K562 (cell line): Measurements from ENCODE around the gene PDCD7. TPM values are rescaled to one million over a fixed set of nuclear protein-coding genes. Genes with fewer than 3 reads are reported as not detected.

Source experiments
- ATAC-seq: fragments of 200-7000 bp; cut with Tn5 transposase; 3 replicates; pipeline ENCODE4 v1.9.1; 2020; ENCODE audit warnings: moderate library complexity
- BruUV-seq: library from RNA; stranded (reverse); fragments of 400-500 nt; replicated peaks from 2 replicates; lab custom pipeline; 2021; lab: Mats Ljungman, UMichigan
- CTCF ChIA-PET: fragments of 300-600 bp; formaldehyde crosslinking; extraction: SDS; loops from one replicate; lab custom pipeline; 2021; ENCODE audit warnings: low intra/inter-chr PET ratio; lab: Yijun Ruan, JAX
- POLR2A ChIA-PET: fragments of 300-600, 350-650 bp; sonication (Branson Sonifier 250); formaldehyde crosslinking; extraction: SDS; loops from one replicate; lab custom pipeline; 2021; ENCODE audit warnings: antibody characterized with exemption, inconsistent platforms; lab: Yijun Ruan, JAX
- DNase-seq, 4 experiments: peaks; one replicate each; pipeline versions ENCODE4 v3.0.0 to v3.0.0-alpha.2; 2011 to 2018; ENCODE audit warnings: low spot score in 3 of 4, mixed read lengths in 3 of 4; ENCODE audit errors: extremely low read depth in 1 of 4
- FAIRE-seq: peaks from 2 replicates; lab custom pipeline; 2011; peaks lifted over from hg19 to GRCh38; lab: Jason Lieb, UNC
- H2AFZ ChIP-seq: 2 replicates; pipeline ENCODE4 v1.6.0; 2011; ENCODE audit warnings: low read depth, low read length, control low read depth, inconsistent platforms
- H3K27ac ChIP-seq: fragments of 200-600 bp; 3 replicates; pipeline ENCODE4 v1.8.0; 2011; ENCODE audit warnings: low read depth, mild to moderate bottlenecking, control low read depth, inconsistent platforms, low read length, moderate library complexity, mixed read lengths; ENCODE audit errors: extremely low read depth
- H3K27me3 ChIP-seq, 2 experiments: fragments of 300-600 bp in 1 of 2; 2 replicates in 1 of 2; 3 replicates in 1 of 2; pipeline versions ENCODE4 v1.6.0 to v1.8.0; 2011; ENCODE audit warnings: inconsistent platforms in 2 of 2, low read length in 2 of 2, mild to moderate bottlenecking in 1 of 2, mixed read lengths in 1 of 2, moderate library complexity in 1 of 2; ENCODE audit not compliant: control insufficient read depth in 2 of 2, insufficient read depth in 2 of 2
- H3K36me3 ChIP-seq: fragments of 300-600 bp; 3 replicates; pipeline ENCODE4 v1.8.0; 2011; ENCODE audit warnings: mild to moderate bottlenecking, low read length, inconsistent platforms; ENCODE audit not compliant: control insufficient read depth, insufficient read depth
- H3K4me1 ChIP-seq, 2 experiments: fragments of 200-600 bp in 1 of 2; replicated peaks in 1 of 2; 2 replicates in 1 of 2; 3 replicates in 1 of 2; pipeline versions ENCODE4 v1.5.1 to v1.8.0; 2011; ENCODE audit warnings: inconsistent platforms in 2 of 2, low read length in 2 of 2, mild to moderate bottlenecking in 1 of 2, mixed read lengths in 1 of 2, moderate library complexity in 1 of 2; ENCODE audit not compliant: control insufficient read depth in 2 of 2, insufficient read depth in 2 of 2
- H3K4me2 ChIP-seq: 2 replicates; pipeline ENCODE4 v1.6.1; 2011; ENCODE audit warnings: low read length, control low read depth, inconsistent platforms, mixed read lengths; ENCODE audit not compliant: insufficient read depth
- H3K4me3 ChIP-seq: fragments of 200-600 bp; sonication (generic), shearing (Covaris generic); 2 replicates; pipeline ENCODE4 v1.5.1; 2016; ENCODE audit warnings: control low read depth, inconsistent platforms
- H3K79me2 ChIP-seq: fragments of 200-600 bp; 3 replicates; pipeline ENCODE4 v1.8.0; 2011; ENCODE audit warnings: low read length, inconsistent platforms; ENCODE audit not compliant: control insufficient read depth, insufficient read depth
- H3K9ac ChIP-seq, 2 experiments: 2 replicates each; pipeline versions ENCODE4 v1.6.0 to v1.6.1; 2011; ENCODE audit warnings: low read depth in 2 of 2, low read length in 2 of 2, control low read depth in 1 of 2, inconsistent platforms in 1 of 2, mild to moderate bottlenecking in 1 of 2, mixed read lengths in 1 of 2; ENCODE audit not compliant: insufficient read depth in 1 of 2
- H3K9me1 ChIP-seq: one replicate; pipeline ENCODE4 v1.6.0; 2011; ENCODE audit warnings: inconsistent platforms, mild to moderate bottlenecking, low read length, moderate library complexity; ENCODE audit not compliant: control insufficient read depth, insufficient read depth
- H3K9me3 ChIP-seq: replicated peaks from 2 replicates; pipeline ENCODE4 v1.5.1; 2011; ENCODE audit warnings: low read depth, low read length, inconsistent platforms; ENCODE audit not compliant: control insufficient read depth, insufficient read depth
- H4K20me1 ChIP-seq: replicated peaks from 2 replicates; pipeline ENCODE4 v1.6.1; 2011; ENCODE audit warnings: low read length, inconsistent platforms, mixed read lengths; ENCODE audit not compliant: control insufficient read depth, insufficient read depth
- ETS1 ChIP-seq: conservative IDR thresholded peaks from 2 replicates; pipeline ENCODE4 v1.6.1; 2011; ENCODE audit warnings: low read depth, mild to moderate bottlenecking, low read length; ENCODE audit not compliant: control insufficient read depth
- FOXP1 ChIP-seq: sonication (generic); formaldehyde crosslinking; IDR thresholded peaks from 2 replicates; pipeline ENCODE4 v1.8.0; 2022; ENCODE audit warnings: mild to moderate bottlenecking, missing genetic modification reagents
- WGBS: fragments of 100-300 bp; shearing (Covaris generic); methylation state at CpG from one replicate; pipeline ENCODE4 v1.1.6; 2016; ENCODE audit warnings: low coverage, mixed read lengths; ENCODE audit not compliant: insufficient coverage; ENCODE audit errors: missing lambda C conversion rate; 5-methylcytosine and 5-hydroxymethylcytosine counted together
- in situ Hi-C: fragments of 300-500 bp; cut with MboI; formaldehyde crosslinking; loops from 4 replicates; pipeline ENCODE4 v1.15.0; 2018; ENCODE audit warnings: inconsistent platforms, mixed read lengths
- intact Hi-C: fragments of 100-400 bp; cut with micrococcal nuclease; formaldehyde crosslinking; loops from 2 replicates; pipeline ENCODE4 v1.14.2; 2022
- polyA plus RNA-seq, 8 experiments: library from polyadenylated mRNA; depleted of rRNA in 4 of 8; stranded (reverse) in 5 of 8; unstranded in 3 of 8; fragments of >200 nt; fragmentation: Nextera tagmentation in 2 of 8; fragmentation: Illumina TruSeq in 1 of 8; extraction: Ambion mirVana in 2 of 8; extraction: Trizol in 1 of 8; gene quantifications; 2 replicates each; pipeline versions ENCODE4 v1.2.1 to v1.2.3, GENCODE V29; 2011 to 2014; ENCODE audit warnings: inconsistent platforms in 1 of 8, missing spikeins in 1 of 8
- total RNA-seq, 7 experiments: library from RNA; depleted of rRNA in 6 of 7; stranded (reverse); fragments of >200 nt in 6 of 7; fragmentation: Illumina TruSeq in 2 of 7; extraction: Trizol in 2 of 7; gene quantifications; 2 replicates each; pipeline versions ENCODE4 v1.2.1 to v1.2.3, GENCODE V29; 2011 to 2021; ENCODE audit warnings: low replicate concordance in 1 of 7
- TF ChIP-seq, protein P1 (sequence below): fragments of 450-650 bp; formaldehyde crosslinking; IDR thresholded peaks from 2 replicates; pipeline ENCODE4 v1.4.0; 2020; ENCODE audit warnings: mild to moderate bottlenecking, moderate library complexity

Gene PDCD7
- total and polyA plus RNA-seq, 9 of the 15 experiments (the other 6 are each of a cell fraction or from before 2014, with no cell fraction given), result 11.8 to 30.2 (median 18.8) TPM

GRCh38 chr15:65177901-65178300 is 44.3 kb upstream of the PDCD7 start:
- no peaks in the 10 kb centered on the region for H3K9me1 ChIP-seq
- intact Hi-C loops (no loop called here), in situ Hi-C loops (no loop called here)
- no peak overlapping the region for H3K4me2 ChIP-seq
- BruUV-seq, result no TSS peak
- H3K9me3 ChIP-seq, result no peaks in the 10 kb centered on the region
- H2AFZ ChIP-seq, result no peak overlapping the region
- TF ChIP-seq, protein P1, sequence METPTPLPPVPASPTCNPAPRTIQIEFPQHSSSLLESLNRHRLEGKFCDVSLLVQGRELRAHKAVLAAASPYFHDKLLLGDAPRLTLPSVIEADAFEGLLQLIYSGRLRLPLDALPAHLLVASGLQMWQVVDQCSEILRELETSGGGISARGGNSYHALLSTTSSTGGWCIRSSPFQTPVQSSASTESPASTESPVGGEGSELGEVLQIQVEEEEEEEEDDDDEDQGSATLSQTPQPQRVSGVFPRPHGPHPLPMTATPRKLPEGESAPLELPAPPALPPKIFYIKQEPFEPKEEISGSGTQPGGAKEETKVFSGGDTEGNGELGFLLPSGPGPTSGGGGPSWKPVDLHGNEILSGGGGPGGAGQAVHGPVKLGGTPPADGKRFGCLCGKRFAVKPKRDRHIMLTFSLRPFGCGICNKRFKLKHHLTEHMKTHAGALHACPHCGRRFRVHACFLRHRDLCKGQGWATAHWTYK, result no peak
- TF ChIP-seq ETS1, result no peak
- no peak for TF ChIP-seq FOXP1 (CRISPR knock-in tag)
- DNase-seq, result no peak
- ATAC-seq, result no peak
- CTCF ChIA-PET, result no interaction called here
- H3K4me1 ChIP-seq, result peaks cover 2 to 3% of the 10 kb centered on the region in 2 experiments; a peak in 2 of 5 replicates
- H3K27ac ChIP-seq, result no peak overlapping the region
- H4K20me1 ChIP-seq, result no peaks in the 10 kb centered on the region
- POLR2A ChIA-PET, result interaction anchor here (0.6 to 1.7 kb wide), 2 partner anchors 76 to 127 kb away, joined by 4 read pairs; partner anchors contain the start of gene RNU5B-1
- WGBS, result 65% methylated on average over 1 of the region's 1 CpG
- no peak overlapping the region for H3K9ac ChIP-seq
- H3K79me2 ChIP-seq, result peaks cover 38% of the 10 kb centered on the region
- H3K36me3 ChIP-seq, result peaks cover 82% of the 10 kb centered on the region; the same call in 2 of the 3 replicates
- FAIRE-seq, result no peak
- no peak overlapping the region for H3K4me3 ChIP-seq
- H3K27me3 ChIP-seq, result no peaks in the 10 kb centered on the region
